ENCODE measurements around the gene HNRNPLL. TPM values are rescaled to one million over a fixed set of nuclear protein-coding genes. Genes with fewer than 3 reads are reported as not detected.

HNRNPLL gene
- total and polyA plus RNA-seq, 7 experiments from 2014 or later, result 10.1 to 66.8 (median 24.8) TPM

- Mint-ChIP-seq H3K4me3 (no peak overlapping the region), H3K27ac (no peak overlapping the region), H3K9me3 (no peaks in the 10 kb centered on the region), H3K36me3 (peaks cover 0 to 26% (median 4%) of the 10 kb centered on the region in 5 donors), H3K4me1 (peaks cover 2 to 62% (median 27%) of the 10 kb centered on the region in 7 donors), H3K27me3 (no peaks in the 10 kb centered on the region)
- CTCF ChIA-PET, result no interaction called here
- Histone ChIP-seq H3K4me1 (ENCODE audit: control insufficient read depth in 2 of 2, insufficient read depth in 2 of 2, low read length in 2 of 2) (peaks cover 0 to 37% of the 10 kb centered on the region in 2 donors), H3K9me3 (ENCODE audit: control insufficient read depth in 2 of 3, low read length in 3 of 3) (no peaks in the 10 kb centered on the region), H3K36me3 (ENCODE audit: control insufficient read depth in 2 of 3, insufficient read depth in 3 of 3, low read length in 3 of 3) (peaks cover 0 to 7% (median 0%) of the 10 kb centered on the region in 3 experiments), H3K4me3 (ENCODE audit: low read length) (no peak overlapping the region), H3K27ac (ENCODE audit: low read depth, low read length) (no peak overlapping the region), H3K27me3 (ENCODE audit: control insufficient read depth in 2 of 2, insufficient read depth in 2 of 2, low read length in 2 of 2) (no peaks in the 10 kb centered on the region)
- intact Hi-C loops (cut with micrococcal nuclease), result no loop called here
- POLR2A ChIA-PET, result no interaction called here
- DNase-seq (no peak), ATAC-seq (no peak)
Observed at GRCh38 chr2:38592951-38593350, 9.8 kb downstream of the HNRNPLL start.

- Mint-ChIP-seq H3K36me3 (peaks cover 0 to 31% (median 4%) of the 10 kb centered on the region in 5 donors), H3K9me3 (no peaks in the 10 kb centered on the region), H3K4me1 (peaks cover 6 to 56% (median 20%) of the 10 kb centered on the region in 7 donors), H3K27ac (no peak overlapping the region), H3K4me3 (no peak overlapping the region), H3K27me3 (no peaks in the 10 kb centered on the region)
- Histone ChIP-seq H3K9me3 (ENCODE audit: control insufficient read depth in 2 of 3, low read length in 3 of 3) (no peaks in the 10 kb centered on the region), H3K27me3 (ENCODE audit: control insufficient read depth in 2 of 2, insufficient read depth in 2 of 2, low read length in 2 of 2) (no peaks in the 10 kb centered on the region), H3K4me3 (ENCODE audit: low read length) (no peak overlapping the region), H3K36me3 (ENCODE audit: control insufficient read depth in 2 of 3, insufficient read depth in 3 of 3, low read length in 3 of 3) (peaks cover 0 to 7% (median 0%) of the 10 kb centered on the region in 3 experiments), H3K27ac (ENCODE audit: low read depth, low read length) (no peak overlapping the region), H3K4me1 (ENCODE audit: control insufficient read depth in 2 of 2, insufficient read depth in 2 of 2, low read length in 2 of 2) (peaks cover 0 to 44% of the 10 kb centered on the region in 2 donors)
- POLR2A ChIA-PET, result interaction anchor here (0.7 kb wide), 1 partner anchor 11 kb away, joined by 3 read pairs; no protein-coding TSS in a partner anchor
- CTCF ChIA-PET, result interaction anchor here (0.6 to 1.3 kb wide), 5 partner anchors 12 to 146 kb away, joined by 3 to 6 read pairs (median 3); no protein-coding TSS in a partner anchor
- intact Hi-C loops (cut with micrococcal nuclease), result no loop called here
- no peak for DNase-seq
- ATAC-seq, result no peak
Observed at GRCh38 chr2:38591152-38591551, 11.6 kb downstream of the HNRNPLL start.

GRCh38 chr2:38590053-38590452 is 12.7 kb downstream of the HNRNPLL start:
- Histone ChIP-seq H3K4me3 (ENCODE audit: low read length) (no peak overlapping the region), H3K36me3 (ENCODE audit: control insufficient read depth in 2 of 3, insufficient read depth in 3 of 3, low read length in 3 of 3) (peaks cover 0 to 7% (median 0%) of the 10 kb centered on the region in 3 experiments), H3K27me3 (ENCODE audit: control insufficient read depth in 2 of 2, insufficient read depth in 2 of 2, low read length in 2 of 2) (no peaks in the 10 kb centered on the region), H3K9me3 (ENCODE audit: control insufficient read depth in 2 of 3, low read length in 3 of 3) (no peaks in the 10 kb centered on the region), H3K4me1 (ENCODE audit: control insufficient read depth in 2 of 2, insufficient read depth in 2 of 2, low read length in 2 of 2) (peaks cover 0 to 44% of the 10 kb centered on the region in 2 donors), H3K27ac (ENCODE audit: low read depth, low read length) (no peak overlapping the region)
- ChIA-PET POLR2A (no interaction called here), CTCF (interaction anchor here (1.0 to 1.3 kb wide), 3 partner anchors 12 to 22 kb away, joined by 3 read pairs; no protein-coding TSS in a partner anchor)
- no peak overlapping the region for H3K27ac Mint-ChIP-seq
- H3K9me3 Mint-ChIP-seq, result no peaks in the 10 kb centered on the region
- H3K27me3 Mint-ChIP-seq, result no peaks in the 10 kb centered on the region
- no peak for ATAC-seq
- H3K36me3 Mint-ChIP-seq, result peaks cover 0 to 30% (median 4%) of the 10 kb centered on the region in 5 donors
- intact Hi-C loops (cut with micrococcal nuclease), result loop anchor here in 1 of 2 donors (1.0 kb wide), 1 partner anchor 13 kb away; no protein-coding TSS in a partner anchor
- no peak for DNase-seq
- H3K4me1 Mint-ChIP-seq, result peaks cover 6 to 53% (median 15%) of the 10 kb centered on the region in 7 donors
- no peak overlapping the region for H3K4me3 Mint-ChIP-seq

GRCh38 chr2:38586931-38587330 is 15.8 kb downstream of the HNRNPLL start:
- peaks cover 0 to 32% (median 5%) of the 10 kb centered on the region in 7 donors for H3K4me1 Mint-ChIP-seq

GRCh38 chr2:38584881-38585280 is 17.8 kb downstream of the HNRNPLL start:
- ATAC-seq, result no peak
- intact Hi-C loops (cut with micrococcal nuclease), result loop anchor here in 1 of 2 donors (5.0 kb wide), 4 partner anchors 82 to 642 kb away; partner anchors contain the start of gene GALM
- Histone ChIP-seq H3K4me1 (ENCODE audit: control insufficient read depth in 2 of 2, insufficient read depth in 2 of 2, low read length in 2 of 2) (peaks cover 0 to 31% of the 10 kb centered on the region in 2 donors), H3K9me3 (ENCODE audit: control insufficient read depth in 2 of 3, low read length in 3 of 3) (no peaks in the 10 kb centered on the region), H3K27me3 (ENCODE audit: control insufficient read depth in 2 of 2, insufficient read depth in 2 of 2, low read length in 2 of 2) (no peaks in the 10 kb centered on the region), H3K4me3 (ENCODE audit: low read length) (no peak overlapping the region), H3K36me3 (ENCODE audit: control insufficient read depth in 2 of 3, insufficient read depth in 3 of 3, low read length in 3 of 3) (peaks cover 0 to 13% (median 0%) of the 10 kb centered on the region in 3 experiments), H3K27ac (ENCODE audit: low read depth, low read length) (no peak overlapping the region)
- Mint-ChIP-seq H3K4me1 (peaks cover 0 to 31% (median 6%) of the 10 kb centered on the region in 7 donors), H3K4me3 (no peak overlapping the region), H3K36me3 (peaks cover 0 to 26% (median 4%) of the 10 kb centered on the region in 5 donors), H3K9me3 (no peaks in the 10 kb centered on the region), H3K27ac (no peak overlapping the region), H3K27me3 (no peaks in the 10 kb centered on the region)
- ChIA-PET CTCF (interaction anchor here (0.7 to 10.9 kb wide), 4 partner anchors 29 to 159 kb away, joined by 3 to 127 read pairs (median 6); no protein-coding TSS in a partner anchor), POLR2A (interaction anchor here (1.1 kb wide), 1 partner anchor 89 kb away, joined by 3 read pairs; no protein-coding TSS in a partner anchor)
- no peak for DNase-seq

More at GRCh38 chr2:38586931-38587330, 15.8 kb downstream of the HNRNPLL start:
- ChIA-PET CTCF (interaction anchor here (1.0 kb wide), 1 partner anchor 20 kb away, joined by 3 read pairs; no protein-coding TSS in a partner anchor), POLR2A (no interaction called here)
- no peak for ATAC-seq
- H3K4me3 ChIP-seq (ENCODE audit: low read length), result no peak overlapping the region
- H3K4me1 ChIP-seq (ENCODE audit: control insufficient read depth in 2 of 2, insufficient read depth in 2 of 2, low read length in 2 of 2), result peaks cover 0 to 39% of the 10 kb centered on the region in 2 donors
- H3K36me3 ChIP-seq (ENCODE audit: control insufficient read depth in 2 of 3, insufficient read depth in 3 of 3, low read length in 3 of 3), result peaks cover 0 to 7% (median 0%) of the 10 kb centered on the region in 3 experiments
- H3K27me3 ChIP-seq (ENCODE audit: control insufficient read depth in 2 of 2, insufficient read depth in 2 of 2, low read length in 2 of 2), result no peaks in the 10 kb centered on the region
- no peaks in the 10 kb centered on the region for H3K27me3 Mint-ChIP-seq
- DNase-seq, result no peak
- H3K27ac Mint-ChIP-seq, result no peak overlapping the region
- no peaks in the 10 kb centered on the region for H3K9me3 Mint-ChIP-seq
- intact Hi-C loops (cut with micrococcal nuclease), result no loop called here
- H3K36me3 Mint-ChIP-seq, result peaks cover 0 to 27% (median 4%) of the 10 kb centered on the region in 5 donors
- H3K9me3 ChIP-seq (ENCODE audit: control insufficient read depth in 2 of 3, low read length in 3 of 3), result no peaks in the 10 kb centered on the region
- H3K4me3 Mint-ChIP-seq, result no peak overlapping the region
- H3K27ac ChIP-seq (ENCODE audit: low read depth, low read length), result no peak overlapping the region

GRCh38 chr2:38583994-38584393 is 18.7 kb downstream of the HNRNPLL start:
- H3K36me3 Mint-ChIP-seq, result peaks cover 0 to 19% (median 4%) of the 10 kb centered on the region in 5 donors

More at GRCh38 chr2:38583994-38584393, 18.7 kb downstream of the HNRNPLL start:
- Histone ChIP-seq H3K4me1 (ENCODE audit: control insufficient read depth in 2 of 2, insufficient read depth in 2 of 2, low read length in 2 of 2) (peaks cover 0 to 23% of the 10 kb centered on the region in 2 donors), H3K27me3 (ENCODE audit: control insufficient read depth in 2 of 2, insufficient read depth in 2 of 2, low read length in 2 of 2) (no peaks in the 10 kb centered on the region), H3K27ac (ENCODE audit: low read depth, low read length) (no peak overlapping the region), H3K36me3 (ENCODE audit: control insufficient read depth in 2 of 3, insufficient read depth in 3 of 3, low read length in 3 of 3) (peaks cover 0 to 8% (median 0%) of the 10 kb centered on the region in 3 experiments), H3K9me3 (ENCODE audit: control insufficient read depth in 2 of 3, low read length in 3 of 3) (no peaks in the 10 kb centered on the region), H3K4me3 (ENCODE audit: low read length) (no peak overlapping the region)
- H3K27me3 Mint-ChIP-seq, result no peaks in the 10 kb centered on the region
- CTCF ChIA-PET, result interaction anchor here (0.6 to 10.9 kb wide), 7 partner anchors 30 to 259 kb away, joined by 3 to 127 read pairs (median 4); no protein-coding TSS in a partner anchor
- H3K9me3 Mint-ChIP-seq, result no peaks in the 10 kb centered on the region
- H3K4me1 Mint-ChIP-seq, result peaks cover under 1 to 24% (median 6%) of the 10 kb centered on the region in 7 donors
- intact Hi-C loops (cut with micrococcal nuclease), result loop anchor here in 1 of 2 donors (5.0 kb wide), 4 partner anchors 83 to 643 kb away; partner anchors contain the start of gene GALM
- H3K4me3 Mint-ChIP-seq, result no peak overlapping the region
- POLR2A ChIA-PET, result interaction anchor here (0.9 to 1.1 kb wide), 2 partner anchors 29 to 90 kb away, joined by 3 read pairs; no protein-coding TSS in a partner anchor
- DNase-seq (no peak), ATAC-seq (no peak)
- H3K27ac Mint-ChIP-seq, result no peak overlapping the region
